GM18951 (cell line): Measurements from ENCODE around the gene PLEKHA8.
"Not testable (repeated sequence)": the region's sequence is repeated elsewhere in the genome, so short reads cannot be mapped to it uniquely, and the experiment has no call there.

Experiments used
- POLR2A ChIP-seq: IDR thresholded peaks from 4 replicates; pipeline ENCODE4 v1.6.1; 2011; ENCODE audit warnings: mild to moderate bottlenecking; ENCODE audit not compliant: insufficient read length, insufficient read depth; ENCODE audit errors: extremely low read depth
- in situ Hi-C: fragments of 300-500 bp; cut with MboI; formaldehyde crosslinking; loops from one replicate; pipeline ENCODE4 v1.12.0; 2022; ENCODE audit warnings: low sequenced_read_pairs, mixed read lengths, inconsistent platforms; ENCODE audit not compliant: unreplicated experiment

The PLEKHA8 gene

DNA sequence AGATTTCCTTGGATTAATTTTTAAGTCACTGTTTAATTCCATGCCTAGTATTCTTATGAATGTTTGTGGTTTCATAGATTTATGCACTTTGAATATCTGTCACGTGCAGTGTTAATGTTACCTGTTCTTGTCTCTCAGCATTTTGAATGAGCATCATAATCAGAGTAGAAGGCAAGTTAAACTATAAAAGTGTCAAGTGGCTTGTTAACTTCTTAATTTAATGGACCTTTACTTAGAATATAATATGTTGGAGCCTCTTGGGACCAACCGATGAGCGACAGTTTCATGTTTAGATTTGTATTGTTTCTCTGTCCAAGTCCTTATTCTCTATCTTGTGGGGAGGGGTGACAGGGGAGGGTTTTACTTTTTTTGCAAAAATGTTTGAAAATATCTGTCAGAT, 56.0 kb downstream of the PLEKHA8 start:
- TF ChIP-seq POLR2A, result no peak
- in situ Hi-C loops, result no loop called here

DNA sequence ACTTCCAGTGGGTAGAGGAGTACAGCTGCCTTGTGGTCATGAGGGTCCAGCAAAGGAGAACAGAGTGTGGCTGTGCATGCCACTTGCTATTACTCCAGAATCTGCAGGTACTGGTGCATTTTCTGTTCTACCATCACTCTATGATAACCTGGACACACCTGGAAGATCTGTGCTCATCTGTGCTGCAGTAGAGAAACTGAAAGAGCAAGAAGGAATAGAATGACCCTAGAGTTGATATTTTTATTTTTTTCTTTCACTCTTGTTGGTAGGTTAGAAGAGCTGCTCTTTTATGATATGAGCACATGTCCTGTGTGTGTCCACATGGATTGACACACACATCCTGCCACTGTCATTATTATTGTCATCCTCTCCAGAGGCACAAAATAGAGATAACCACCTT, 58.3 kb downstream of the PLEKHA8 start:
- in situ Hi-C loops, result no loop called here
- no peak for TF ChIP-seq POLR2A

GRCh38 chr7:30087371-30087770, 59.2 kb downstream of the PLEKHA8 start:
- in situ Hi-C loops, result no loop called here

DNA sequence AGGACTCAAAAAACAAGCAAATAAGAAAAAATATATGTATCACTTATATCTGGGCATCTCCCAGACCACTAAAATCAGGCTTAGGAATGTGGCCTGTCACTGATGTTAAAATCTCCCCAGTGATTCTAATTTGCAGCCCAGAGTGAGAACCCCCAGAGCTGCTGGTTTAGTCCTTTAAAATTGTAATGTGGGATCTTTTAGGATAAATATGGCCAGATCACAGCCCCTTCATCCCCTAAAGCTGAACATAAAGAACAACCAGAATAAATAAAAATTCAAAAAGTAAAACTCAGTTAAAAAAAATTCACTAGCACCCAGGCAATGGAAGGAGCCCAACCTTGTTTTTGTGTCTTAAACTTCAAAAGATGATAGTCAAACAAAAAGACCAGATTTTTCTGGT, 60.1 kb downstream of the PLEKHA8 start:
- in situ Hi-C loops, result no loop called here
- TF ChIP-seq POLR2A, result no peak

More at GRCh38 chr7:30087371-30087770, 59.2 kb downstream of the PLEKHA8 start:
- TF ChIP-seq POLR2A, result no peak

DNA sequence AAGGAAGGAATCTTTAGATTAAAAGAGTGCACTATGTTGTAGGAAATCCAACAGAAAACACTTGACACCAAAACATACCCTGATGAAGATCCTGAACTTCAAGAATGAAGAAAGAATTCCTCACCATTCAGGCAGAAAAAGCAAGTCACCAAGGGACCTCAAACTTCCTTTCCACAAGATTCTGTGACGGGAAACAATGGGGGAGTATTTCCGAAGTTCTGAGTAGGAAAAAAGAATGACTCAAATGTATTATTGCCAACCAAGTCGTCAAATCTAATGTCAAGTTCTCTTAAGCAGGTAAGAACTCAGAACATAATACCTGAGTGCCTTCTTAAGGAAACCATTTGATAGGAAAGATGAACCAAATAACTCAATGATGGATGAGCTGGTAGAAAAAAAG, 61.9 kb downstream of the PLEKHA8 start:
- in situ Hi-C loops, result no loop called here
- no peak for TF ChIP-seq POLR2A

DNA sequence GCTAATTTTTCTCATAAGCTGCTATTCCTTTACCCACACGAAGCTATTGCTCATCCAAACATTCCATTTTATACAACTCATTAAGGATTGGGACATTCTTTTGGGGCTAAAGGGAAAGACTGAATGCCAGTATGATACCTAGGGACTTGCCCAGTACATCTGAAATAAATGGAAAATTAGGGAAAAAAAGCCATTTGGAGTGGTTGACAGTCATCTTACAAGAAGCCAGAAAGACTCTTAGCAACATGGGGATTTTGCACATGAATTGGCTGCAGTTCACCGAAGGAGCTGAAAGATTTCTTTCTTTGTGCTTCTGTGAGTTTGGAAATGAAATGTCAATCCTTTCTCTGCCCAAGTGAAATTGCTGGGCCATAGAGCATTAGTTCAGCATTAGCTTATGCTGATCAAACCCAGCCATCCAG, 63.3 kb downstream of the PLEKHA8 start:
- no peak for TF ChIP-seq POLR2A
- in situ Hi-C loops, result no loop called here

GRCh38 chr7:30091987-30092386, 63.8 kb downstream of the PLEKHA8 start:
- no peak for TF ChIP-seq POLR2A
- in situ Hi-C loops, result no loop called here

DNA sequence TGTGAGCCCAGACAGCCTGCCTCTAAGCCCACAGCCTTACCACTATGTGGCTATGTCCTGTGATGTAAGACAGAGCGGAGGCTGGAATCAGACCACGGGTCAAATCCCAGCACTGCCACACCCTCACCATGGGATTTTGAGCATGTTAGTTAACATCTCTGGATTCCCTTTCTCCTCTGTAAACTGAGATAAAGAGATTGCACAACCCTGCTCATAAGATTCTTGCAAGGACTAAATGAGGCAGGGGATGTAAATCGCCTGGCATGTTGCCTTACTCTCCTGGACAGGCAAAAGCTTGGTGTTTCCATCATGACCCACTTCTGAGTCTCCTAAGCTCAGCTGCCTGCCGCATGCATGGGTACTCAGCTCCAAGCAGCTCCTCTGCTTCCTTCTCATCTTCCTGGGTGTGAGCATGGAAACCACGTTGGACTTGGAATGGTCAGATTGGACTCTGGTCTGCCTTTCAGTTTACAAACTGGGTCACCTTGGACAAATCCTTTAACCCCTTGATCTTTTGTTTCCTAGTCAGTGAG, 65.3 kb downstream of the PLEKHA8 start:
- in situ Hi-C loops, result no loop called here
- TF ChIP-seq POLR2A, result no peak

DNA sequence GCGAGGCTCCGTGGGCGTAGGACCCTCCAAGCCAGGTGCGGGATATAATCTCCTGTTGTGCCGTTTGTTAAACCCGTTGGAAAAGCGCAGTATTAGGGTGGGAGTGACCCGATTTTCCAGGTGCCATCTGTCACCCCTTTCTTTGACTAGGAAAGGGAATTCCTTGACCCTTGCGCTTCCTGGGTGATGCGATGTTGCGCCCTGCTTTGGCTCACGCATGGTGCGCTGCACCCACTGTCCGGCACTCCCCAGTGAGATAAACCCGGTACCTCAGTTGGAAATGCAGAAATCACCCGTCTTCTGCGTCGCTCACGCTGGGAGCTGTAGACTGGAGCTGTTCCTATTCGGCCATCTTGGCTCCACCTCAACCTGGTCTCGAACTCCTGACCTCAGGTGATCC, 70.4 kb downstream of the PLEKHA8 start:
- in situ Hi-C loops, result not testable (repeated sequence)

- in situ Hi-C loops, result no loop called here
Observed at GRCh38 chr7:30102281-30102680, 74.1 kb downstream of the PLEKHA8 start.

GRCh38 chr7:30104157-30104556, 75.9 kb downstream of the PLEKHA8 start:
- TF ChIP-seq POLR2A, result no peak
- in situ Hi-C loops, result no loop called here

More at GRCh38 chr7:30102281-30102680, 74.1 kb downstream of the PLEKHA8 start:
- no peak for TF ChIP-seq POLR2A

GRCh38 chr7:30112103-30112713, 84.0 kb downstream of the PLEKHA8 start:
- no peak for TF ChIP-seq POLR2A
- in situ Hi-C loops, result no loop called here

DNA sequence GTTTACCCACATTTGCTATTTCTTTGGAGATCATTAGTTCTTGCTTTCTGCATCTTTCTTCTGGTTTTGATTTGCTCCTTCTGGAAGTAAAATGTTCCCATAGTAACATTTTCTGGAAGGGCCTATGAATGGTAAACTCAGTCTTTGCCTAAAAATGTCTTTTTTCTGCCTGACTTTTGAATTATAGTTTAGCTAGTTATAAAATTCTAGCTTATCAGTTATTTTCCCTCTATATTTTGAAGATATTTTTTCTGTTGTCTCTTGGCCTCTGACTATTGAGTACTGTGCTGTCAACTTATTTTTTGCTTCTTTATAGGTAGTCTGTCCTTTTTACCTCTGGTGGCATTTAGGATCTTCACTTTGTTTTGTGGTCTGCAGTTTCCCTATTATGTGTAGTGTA, 84.9 kb downstream of the PLEKHA8 start:
- in situ Hi-C loops, result no loop called here
- no peak for TF ChIP-seq POLR2A

GRCh38 chr7:30114536-30115238, 86.5 kb downstream of the PLEKHA8 start:
- in situ Hi-C loops, result no loop called here
- TF ChIP-seq POLR2A, result no peak
